ENCODE results near the gene PITX2.

DNA sequence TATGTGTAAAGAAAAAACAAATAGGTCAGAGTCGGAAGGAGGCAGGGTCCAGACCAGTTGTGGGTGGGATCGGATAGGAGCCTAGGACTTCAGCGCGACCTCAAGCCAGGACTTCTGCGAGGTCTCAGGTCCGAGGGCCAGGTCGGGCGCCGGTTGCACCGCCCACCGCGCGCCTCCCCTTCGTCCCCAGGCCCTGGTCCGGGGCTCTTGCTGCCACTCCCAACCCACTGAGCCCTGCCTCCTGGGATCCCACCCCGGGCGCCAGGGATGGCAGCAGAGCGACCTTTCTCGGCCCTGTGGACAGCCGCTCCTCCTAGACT, 12.3 kb downstream of the PITX2 start:
- TF ChIP-seq TAF1 (IDR thresholded peaks at IDR 0.05; ENCODE audit: low read depth) = no peak
- TF ChIP-seq, protein P1, sequence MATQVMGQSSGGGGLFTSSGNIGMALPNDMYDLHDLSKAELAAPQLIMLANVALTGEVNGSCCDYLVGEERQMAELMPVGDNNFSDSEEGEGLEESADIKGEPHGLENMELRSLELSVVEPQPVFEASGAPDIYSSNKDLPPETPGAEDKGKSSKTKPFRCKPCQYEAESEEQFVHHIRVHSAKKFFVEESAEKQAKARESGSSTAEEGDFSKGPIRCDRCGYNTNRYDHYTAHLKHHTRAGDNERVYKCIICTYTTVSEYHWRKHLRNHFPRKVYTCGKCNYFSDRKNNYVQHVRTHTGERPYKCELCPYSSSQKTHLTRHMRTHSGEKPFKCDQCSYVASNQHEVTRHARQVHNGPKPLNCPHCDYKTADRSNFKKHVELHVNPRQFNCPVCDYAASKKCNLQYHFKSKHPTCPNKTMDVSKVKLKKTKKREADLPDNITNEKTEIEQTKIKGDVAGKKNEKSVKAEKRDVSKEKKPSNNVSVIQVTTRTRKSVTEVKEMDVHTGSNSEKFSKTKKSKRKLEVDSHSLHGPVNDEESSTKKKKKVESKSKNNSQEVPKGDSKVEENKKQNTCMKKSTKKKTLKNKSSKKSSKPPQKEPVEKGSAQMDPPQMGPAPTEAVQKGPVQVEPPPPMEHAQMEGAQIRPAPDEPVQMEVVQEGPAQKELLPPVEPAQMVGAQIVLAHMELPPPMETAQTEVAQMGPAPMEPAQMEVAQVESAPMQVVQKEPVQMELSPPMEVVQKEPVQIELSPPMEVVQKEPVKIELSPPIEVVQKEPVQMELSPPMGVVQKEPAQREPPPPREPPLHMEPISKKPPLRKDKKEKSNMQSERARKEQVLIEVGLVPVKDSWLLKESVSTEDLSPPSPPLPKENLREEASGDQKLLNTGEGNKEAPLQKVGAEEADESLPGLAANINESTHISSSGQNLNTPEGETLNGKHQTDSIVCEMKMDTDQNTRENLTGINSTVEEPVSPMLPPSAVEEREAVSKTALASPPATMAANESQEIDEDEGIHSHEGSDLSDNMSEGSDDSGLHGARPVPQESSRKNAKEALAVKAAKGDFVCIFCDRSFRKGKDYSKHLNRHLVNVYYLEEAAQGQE (IDR thresholded peaks at IDR 0.05; ENCODE audit: low read depth) = no peak
- TF ChIP-seq RAD21 (IDR thresholded peaks at IDR 0.05; ENCODE audit: low read depth) = no peak
- TF ChIP-seq, protein P2, sequence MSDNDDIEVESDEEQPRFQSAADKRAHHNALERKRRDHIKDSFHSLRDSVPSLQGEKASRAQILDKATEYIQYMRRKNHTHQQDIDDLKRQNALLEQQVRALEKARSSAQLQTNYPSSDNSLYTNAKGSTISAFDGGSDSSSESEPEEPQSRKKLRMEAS (IDR thresholded peaks at IDR 0.05) = no peak
- TF ChIP-seq CREB1 (IDR thresholded peaks at IDR 0.05; ENCODE audit: low read depth) = no peak
- no peak for TF ChIP-seq NFIC (IDR thresholded peaks at IDR 0.05)
- TF ChIP-seq EP300 (IDR thresholded peaks at IDR 0.05; ENCODE audit: borderline replicate concordance) = no peak
- no peak for TF ChIP-seq YY1 (IDR thresholded peaks at IDR 0.05; ENCODE audit: low read depth)
- TF ChIP-seq FOXM1 (IDR thresholded peaks at IDR 0.05; ENCODE audit: borderline replicate concordance, low read depth) = no peak
- no peak for TF ChIP-seq TCF12 (IDR thresholded peaks at IDR 0.05; ENCODE audit: low read depth)
- TF ChIP-seq ZBTB7A (IDR thresholded peaks at IDR 0.05; ENCODE audit: low read depth) = no peak
- TF ChIP-seq TEAD4 (IDR thresholded peaks at IDR 0.05) = no peak

Data from Ishikawa (cell line).